HG03432 (cell line): Measurements from ENCODE around the gene TATDN2.
A peak's percentile ranks its signal among the peaks of the same experiment; 100 is the strongest.
"Not testable (repeated sequence)": the region's sequence is repeated elsewhere in the genome, so short reads cannot be mapped to it uniquely, and the experiment has no call there.

Source experiments
- ATAC-seq: cut with Tn5 transposase; IDR thresholded peaks from one replicate; pipeline ENCODE4 v1.9.1; 2021; ENCODE audit warnings: mild to moderate bottlenecking, moderate library complexity; ENCODE audit not compliant: unreplicated experiment

Gene TATDN2

DNA sequence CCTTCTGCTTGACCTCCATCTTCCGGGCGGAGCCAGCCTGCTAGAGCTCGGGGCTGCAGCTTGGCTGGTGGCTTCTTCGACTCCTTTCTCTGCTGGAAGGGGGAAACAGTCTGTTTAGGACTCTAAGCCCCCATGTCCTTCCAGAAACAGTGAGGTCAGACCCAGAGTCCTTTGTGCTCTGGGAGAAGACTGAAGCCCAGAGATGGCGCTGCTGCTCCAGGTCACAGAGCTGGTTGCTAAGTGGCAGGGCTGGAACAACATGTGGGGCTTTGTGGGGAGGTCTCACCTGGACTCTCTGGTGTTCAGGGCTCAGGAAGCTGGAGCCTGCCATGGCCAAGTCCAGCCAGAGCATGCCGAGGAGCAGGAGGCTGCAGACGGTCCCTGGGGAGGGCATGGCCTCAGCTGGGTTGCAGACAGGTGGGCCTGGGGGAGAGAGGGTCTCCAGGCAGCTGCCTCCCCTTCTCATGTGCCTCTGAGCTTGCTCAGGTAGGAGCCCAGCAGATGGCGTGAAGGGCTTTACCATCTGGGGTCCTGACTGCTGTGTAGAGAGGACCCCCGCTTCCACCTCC lies 41.6 kb downstream of the TATDN2 start:
- no peak for ATAC-seq

DNA sequence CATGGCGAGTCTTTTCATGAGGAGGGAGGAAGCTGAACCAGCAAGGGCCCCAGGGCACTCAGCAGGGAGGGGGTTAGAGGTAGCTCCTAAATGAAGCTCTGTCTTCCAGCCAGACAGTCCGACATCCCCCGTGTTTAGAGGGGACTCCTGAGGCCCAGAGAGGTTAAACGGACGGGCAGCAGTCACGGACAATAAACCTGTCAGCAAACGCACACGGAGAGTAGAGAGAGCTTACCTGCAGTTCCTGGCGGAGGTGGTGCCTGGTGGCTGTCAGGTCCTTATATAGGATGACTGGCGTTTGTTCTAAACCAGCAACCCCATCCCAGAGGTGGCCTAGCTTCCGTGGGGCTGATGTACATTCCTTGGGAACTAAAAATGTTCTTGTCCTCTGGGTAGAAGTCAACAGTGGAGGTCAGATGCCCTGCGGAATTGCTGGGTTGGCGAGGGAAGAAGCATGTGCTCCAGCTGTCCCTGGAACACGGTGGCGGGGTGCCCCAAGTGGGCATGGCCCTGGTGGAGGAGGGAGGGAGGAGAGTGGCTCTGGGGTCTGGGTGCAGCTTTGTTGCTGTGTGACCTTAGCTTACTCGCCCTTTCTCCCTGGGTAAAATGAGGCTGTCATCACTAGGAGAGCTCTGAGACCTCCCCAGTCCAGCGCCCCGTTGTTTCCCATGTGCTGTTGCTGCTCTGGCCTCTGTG lies 42.4 kb downstream of the TATDN2 start:
- ATAC-seq: no peak

DNA sequence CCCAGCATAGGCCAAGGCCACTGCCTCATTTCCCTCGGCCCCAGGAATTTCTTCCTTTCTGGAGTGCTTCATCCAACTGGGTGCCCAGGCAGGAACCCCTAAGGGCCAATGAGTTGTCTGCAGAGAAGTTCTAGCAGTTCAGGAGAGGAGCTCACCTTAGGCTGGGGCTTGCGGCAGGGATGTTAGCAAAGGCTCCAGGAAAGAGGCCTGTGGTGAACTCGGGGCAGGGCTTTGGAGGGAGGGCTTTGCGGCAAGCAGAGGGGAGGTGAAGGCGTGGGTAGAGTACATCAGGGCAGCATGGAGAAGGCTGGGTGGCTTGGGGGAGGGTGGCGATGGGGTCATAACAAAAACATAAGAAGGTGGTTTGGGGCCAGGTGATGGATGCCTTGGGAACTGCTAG lies 43.4 kb downstream of the TATDN2 start:
- ATAC-seq: no peak

DNA sequence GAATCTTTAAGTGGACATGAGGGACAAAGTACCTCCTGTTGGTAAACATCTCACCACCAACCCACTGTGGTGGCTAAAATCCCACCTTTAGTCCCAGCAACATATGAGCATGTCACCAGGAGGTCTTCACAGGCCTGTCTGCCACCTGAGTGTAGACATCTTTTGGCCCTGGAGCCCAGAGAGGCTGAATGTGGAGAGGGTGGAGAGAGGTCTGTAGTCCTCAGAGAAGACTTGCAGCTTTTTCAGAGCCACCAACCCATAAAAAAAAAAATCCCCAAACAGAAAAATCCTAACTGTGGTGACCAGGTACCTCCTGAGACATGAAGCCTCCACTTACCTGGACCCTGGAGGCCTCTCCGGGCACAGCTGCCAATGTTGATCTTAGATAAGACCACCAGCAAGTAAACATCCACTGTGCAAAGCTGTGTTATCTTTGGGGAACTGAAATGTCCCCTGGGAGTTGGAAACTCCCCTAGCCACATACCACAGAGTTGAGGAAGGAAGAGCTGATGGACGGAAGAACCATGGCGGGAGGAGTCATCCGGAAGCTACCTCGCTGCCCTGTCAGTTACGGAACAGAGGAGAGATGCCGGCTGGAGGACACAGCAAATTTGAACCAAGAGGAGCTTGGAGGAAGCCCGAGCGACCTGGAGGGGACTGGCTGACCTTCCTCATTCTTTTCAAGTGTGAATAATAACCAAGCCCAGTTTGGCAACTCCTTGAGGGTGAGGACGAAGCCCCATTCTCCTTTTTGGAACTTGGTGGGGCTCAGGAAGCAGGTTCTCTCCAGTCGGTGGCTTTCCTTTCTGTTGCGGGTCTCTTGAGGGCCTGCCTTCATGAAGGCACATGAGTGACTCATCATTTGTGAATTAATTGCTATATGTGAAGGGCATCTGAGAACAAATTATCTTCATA lies 44.5 kb downstream of the TATDN2 start, which contains the start of gene GHRL:
Gene GHRL (minus strand): TSS at position 443 of the 915 bp plus-strand sequence. CDS start 2,767 bp downstream, outside the sequence.
- peak; percentile 79 for ATAC-seq

DNA sequence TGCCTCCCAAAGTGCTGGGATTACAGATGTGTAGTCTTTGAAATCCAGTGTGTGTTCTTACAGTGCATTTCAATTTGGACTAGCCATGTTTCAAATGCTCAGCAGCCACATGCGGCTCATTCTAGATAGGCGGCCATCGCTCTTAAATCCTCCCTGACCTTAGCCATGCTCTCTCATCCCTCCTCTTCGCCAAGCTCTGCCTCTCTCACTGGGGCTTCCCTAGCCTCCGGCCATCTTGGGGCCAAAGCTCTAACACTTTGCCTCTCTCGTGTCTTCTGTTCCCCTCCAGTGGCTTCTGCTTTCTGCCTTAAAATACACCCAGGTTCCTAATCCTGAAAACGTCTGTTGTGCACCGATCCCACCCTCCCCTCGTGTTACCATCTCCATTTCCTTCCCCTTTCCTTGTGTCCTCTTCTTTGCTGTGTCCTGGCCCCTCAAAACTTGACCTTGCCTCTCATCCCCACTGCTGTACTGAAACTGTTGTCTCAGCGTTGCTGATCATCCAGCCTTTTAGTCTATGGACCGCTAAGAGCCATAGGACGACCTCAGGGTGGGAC lies 45.8 kb downstream of the TATDN2 start:
- no peak for ATAC-seq

DNA sequence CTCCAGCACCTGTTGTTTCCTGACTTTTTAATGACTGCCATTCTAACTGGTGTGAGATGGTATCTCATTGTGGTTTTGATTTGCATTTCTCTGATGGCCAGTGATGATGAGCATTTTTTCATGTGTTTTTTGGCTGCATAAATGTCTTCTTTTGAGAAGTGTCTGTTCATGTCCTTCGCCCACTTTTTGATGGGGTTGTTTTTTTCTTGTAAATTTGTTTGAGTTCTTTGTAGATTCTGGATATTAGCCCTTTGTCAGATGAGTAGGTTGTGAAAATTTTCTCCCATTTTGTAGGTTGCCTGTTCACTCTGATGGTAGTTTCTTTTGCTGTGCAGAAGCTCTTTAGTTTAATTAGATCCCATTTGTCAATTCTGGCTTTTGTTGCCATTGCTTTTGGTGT lies 49.8 kb downstream of the TATDN2 start:
- ATAC-seq: not testable (repeated sequence)

DNA sequence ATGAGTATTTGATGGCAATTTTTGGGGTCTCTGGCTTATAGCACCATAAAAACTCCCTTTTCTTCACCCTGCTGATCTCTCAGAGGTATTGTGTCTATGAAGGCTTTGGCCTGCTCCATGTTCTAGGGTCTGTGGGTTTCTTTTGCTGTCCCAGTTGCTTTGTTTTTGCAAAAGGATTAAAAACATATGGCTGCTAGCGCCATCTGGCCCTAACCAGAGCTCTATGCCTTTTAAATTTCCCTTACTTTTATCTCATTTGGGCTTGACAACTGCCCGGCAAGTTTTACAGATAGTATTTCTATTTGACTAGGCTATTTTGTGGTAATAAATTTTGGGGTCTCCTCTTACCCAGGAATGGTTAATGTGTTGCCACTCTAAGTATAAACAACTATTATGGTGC lies 50.9 kb downstream of the TATDN2 start:
- ATAC-seq: no peak

DNA sequence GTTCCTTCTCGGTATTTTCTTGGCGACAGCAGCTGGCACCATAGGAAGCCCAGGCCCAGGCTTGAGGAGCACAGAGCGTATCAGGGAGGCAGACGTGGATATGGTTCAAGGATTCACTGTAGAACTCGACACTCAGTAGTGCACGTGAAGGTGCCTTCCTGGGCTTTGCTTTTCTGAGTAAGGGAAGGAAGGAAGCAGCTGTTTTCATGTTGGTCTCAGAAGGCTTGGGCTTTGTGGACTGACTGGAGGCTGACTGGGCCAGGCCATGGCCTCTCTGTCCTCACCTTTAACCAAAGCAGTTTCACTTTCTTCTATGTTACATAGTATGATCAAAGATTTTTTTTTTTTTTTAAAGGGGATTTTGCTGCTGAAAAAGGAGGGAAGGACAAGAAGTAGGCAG lies 51.4 kb downstream of the TATDN2 start:
- peak; percentile 71 for ATAC-seq

DNA sequence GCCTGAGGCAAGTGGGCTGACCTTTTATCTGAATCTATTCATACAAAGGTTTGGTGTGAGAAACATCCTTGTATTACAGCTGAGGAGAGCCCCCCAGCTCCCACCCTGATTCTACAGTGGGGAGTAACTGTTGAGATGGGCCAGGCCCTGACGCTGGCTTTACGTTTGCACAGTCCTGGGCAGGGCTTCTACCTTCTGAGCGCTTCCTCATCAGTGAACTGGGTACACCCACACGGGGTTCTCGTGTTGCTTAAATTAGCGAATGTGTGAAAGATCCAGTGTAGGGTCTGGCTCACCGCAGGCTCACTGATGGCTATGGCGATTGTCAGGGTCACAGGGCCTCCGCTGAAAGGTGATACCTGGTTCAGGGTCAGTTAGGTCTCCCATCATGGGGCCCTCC lies 51.8 kb downstream of the TATDN2 start:
- no peak for ATAC-seq

DNA sequence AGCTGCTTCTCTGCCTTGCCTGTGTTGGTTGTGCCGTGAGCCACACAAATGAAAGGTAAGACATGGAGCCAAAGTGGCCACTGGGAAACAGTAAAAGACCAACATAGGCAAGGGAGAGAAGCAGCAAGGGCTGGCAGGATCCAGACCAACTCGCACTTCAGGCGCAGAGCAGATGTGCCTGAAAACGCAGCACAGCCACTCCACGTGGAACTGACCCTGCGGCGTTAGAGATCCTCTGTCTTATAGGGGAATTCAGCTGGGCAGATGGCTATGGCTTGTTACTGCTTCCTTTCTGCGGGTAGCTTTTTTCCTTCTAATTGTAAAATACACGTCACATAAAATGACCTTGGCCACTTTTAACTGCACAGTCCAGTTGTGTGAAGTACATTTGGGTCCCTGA lies 54.8 kb downstream of the TATDN2 start:
- no peak for ATAC-seq

DNA sequence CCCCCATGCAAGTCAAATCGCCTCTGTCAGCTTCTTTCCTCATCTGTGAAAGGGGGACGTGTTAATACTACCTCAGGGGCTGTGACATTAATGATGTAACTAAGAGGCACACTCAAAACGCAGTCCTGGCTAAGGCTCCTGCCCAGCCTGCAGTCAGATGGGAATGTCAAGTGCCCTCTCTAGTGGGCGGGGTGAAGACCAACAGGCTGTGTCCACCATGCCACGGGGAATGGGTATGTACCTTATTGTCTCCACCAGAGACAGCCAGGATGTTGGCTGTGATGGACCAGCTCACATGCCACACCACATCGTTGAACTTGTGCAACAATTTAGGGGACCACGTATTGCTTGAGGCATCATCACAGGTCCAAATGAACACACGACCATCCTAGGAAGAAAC lies 55.5 kb downstream of the TATDN2 start:
- ATAC-seq: no peak

DNA sequence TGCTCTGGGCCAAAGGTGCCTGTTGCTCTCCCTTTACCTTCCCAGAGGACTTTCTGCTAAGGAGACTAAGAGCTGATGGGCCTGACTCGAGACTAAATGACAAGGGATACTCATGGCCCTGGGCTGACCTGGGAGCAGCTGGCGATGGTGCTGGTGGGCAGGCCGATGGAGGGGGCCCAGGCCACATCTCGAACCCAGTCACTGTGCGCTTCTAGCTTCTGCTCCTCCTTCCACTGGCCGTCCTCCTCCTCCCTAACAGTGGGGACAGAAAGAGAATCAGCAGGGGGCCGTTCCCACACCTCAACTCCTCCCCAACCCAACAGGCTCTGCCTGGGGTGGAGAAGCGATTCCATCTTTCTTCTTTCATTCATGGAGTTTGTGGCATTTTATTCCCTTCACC lies 56.6 kb downstream of the TATDN2 start:
- no peak for ATAC-seq

DNA sequence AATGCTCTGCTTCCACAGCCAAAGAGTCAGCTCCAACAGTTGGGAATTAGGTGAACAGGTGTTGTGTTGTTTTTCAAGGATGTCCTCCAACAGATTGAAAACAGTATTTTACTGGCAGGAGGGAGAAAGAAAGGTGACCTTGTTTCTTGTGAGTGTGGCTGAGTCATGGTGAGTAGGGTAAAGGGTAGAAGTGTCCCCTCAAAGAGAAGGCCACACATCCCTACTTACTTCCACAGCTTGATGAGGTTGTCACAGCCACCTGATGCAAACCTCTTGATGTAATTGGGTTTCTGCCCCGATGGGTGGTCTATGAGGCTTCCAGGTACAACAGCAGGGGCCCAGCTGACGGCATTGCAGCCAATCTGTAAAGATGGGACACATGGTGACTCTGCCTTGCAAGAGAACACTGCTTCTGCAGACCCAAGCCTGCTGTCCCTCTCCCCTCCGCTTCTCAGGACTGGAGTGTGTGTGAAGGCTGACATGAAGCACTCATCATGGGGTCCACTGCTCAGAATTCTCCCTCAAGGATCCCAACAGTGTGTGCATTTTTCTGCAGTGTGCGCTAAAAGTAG lies 57.2 kb downstream of the TATDN2 start:
- ATAC-seq: no peak

DNA sequence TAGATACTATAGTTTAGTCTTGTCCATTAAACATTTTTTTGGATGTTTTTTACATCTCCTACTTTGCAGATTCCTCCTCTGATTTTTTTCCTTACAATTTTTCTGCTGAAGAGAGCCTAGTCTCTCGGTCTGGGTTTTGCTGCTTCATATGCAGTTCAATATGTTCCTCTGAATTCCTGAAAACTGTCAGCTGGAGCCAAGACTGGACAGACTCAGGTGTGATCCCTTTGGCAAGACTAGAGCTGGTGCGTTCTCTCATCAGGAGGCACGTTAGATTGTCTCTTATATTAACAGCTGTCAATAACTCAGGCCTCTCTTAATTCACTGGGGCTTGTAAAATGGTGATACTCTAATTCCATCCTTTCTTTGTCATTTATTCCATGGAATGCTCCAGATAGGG lies 57.9 kb downstream of the TATDN2 start:
- no peak for ATAC-seq

DNA sequence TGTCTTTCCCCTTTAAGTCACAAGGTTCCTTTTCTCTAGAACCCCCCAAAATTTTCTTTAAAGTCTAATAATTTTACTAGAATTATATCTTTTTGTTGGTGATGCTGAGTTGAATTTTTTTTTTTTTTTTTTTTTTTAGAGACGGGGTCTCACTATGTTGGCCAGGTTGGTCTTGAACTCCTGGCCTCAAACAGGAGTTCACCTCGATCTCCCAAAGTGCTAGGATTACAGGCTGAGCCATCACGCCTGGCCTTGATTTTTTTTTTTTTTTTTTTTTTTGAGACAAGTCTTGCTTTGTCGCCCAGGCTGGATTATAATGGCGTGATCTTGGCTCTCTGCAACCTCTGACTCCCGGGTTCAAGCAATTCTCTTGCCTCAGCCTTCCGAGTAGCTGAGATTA lies 60.4 kb downstream of the TATDN2 start:
- ATAC-seq: no peak

DNA sequence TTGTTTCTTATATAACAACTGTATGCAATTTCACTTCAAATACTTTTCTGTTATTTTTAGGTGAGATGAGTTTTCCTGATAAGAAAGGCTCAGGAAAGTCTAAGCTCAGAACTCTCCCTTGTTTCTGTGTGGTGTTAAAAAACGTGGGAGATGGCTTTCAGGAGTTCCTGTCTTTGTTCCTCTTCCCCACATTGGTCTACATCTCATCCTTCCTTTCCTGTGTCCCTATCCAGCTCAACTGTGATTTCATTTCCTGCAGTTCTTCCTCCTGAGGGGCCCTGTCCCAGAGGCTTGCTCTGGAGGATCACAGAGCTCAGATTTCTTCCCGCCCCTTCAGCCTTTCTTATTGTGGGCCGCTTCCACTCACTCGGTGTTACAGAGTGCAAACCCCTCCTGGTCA lies 61.5 kb downstream of the TATDN2 start:
- ATAC-seq: no peak

DNA sequence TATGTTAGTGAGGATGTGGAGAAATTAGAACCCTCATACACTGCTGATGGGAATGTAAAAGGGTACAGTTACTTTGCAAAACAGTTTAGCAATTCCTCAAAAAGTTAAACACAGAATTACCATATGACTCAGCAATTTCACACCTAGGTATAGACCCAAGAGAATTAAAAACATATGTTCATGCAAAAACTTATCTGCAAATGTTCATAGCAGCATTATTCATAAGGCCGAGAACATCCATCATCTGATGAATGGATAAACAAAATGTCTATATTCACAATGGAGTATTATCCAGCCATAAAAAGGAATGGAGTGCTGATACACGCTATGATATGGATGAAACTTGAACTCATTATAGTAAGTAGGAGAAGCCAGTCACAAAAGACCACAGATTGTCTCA lies 62.3 kb downstream of the TATDN2 start:
- no peak for ATAC-seq

DNA sequence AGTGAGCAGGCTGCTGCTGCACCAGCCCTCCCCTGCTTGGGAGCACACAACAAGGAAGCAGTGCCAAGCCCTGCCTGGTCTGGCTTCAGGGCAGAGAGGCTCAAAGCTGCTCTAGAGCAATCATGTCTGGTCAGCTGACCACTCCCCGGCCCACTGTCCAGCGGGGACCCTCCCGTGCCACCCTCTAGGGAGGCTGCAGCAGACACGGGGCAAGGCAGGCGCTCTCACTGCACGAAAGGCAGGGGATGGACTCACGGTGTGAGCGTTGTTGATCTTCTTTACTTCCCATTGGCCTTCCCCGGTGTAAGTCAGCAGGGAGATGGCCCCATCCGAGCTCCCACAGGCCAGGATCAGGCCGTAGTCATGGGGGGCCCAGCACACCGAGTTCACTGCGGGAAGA lies 63.5 kb downstream of the TATDN2 start:
- no peak for ATAC-seq

DNA sequence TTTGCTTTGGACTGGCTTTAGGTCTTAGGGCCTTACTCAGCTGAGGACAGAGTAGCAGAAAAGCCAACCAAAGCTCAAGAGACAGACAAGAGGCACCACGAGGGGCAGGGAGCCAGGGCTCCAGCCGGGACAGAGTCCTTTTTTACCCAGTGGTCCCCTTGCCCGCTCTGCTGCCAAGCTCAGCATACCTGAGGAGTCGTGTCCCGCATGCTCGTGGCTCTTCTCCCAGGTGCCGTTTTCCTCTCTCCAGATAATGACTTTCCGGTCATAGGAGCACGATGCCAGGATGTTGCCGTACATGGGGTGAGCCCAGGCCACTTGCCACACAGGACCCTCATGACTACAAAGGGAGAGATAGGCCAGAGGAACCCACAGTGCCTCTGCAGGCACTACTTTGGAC lies 64.1 kb downstream of the TATDN2 start:
- no peak for ATAC-seq

DNA sequence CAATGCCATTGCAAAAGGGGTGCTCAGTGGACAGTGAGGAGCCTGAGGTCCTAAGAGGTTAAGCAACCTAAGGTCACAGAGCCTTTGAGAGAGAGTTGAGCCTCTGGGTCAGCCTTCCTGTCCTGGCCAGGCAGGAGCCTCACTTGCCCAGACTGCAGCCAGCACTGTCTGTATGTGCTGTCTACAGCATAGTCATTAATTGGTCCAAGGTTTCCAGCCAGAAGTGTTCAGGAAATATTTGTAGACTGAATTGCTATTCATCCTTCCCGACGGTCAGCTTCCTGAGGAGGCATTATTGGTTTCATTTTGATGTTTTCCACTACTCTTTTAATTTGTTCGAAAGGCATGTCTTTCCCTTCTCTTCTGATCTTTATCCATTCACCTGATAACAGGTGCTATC lies 64.6 kb downstream of the TATDN2 start:
- ATAC-seq: no peak

DNA sequence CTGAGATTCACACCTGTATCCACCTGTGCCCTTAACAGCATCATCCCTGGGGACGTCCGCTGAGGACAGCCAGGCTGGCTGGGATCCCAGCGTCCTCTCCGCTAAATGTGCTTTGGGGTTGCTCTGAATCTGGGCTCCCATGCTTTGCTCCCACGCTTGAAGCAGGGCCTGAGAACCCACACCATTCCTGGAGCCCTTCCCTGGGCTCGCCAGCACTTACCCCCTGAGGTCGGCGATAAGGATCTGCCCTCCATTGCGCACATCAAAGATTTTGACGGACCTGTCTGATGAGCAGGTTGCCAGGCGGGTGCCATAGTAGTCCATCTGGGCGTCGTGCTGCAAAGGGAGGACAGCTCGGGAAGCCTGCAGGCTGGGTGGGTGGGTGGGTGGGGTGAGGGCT lies 66.8 kb downstream of the TATDN2 start:
- no peak for ATAC-seq
